C4-2B (cell line): ENCODE results near the gene TMEM121.

Experiments
- ZFX ChIP-seq: fragments of 450-650 bp; IDR thresholded peaks from 2 replicates; pipeline ENCODE4 v1.6.1; 2017
- TF ChIP-seq, protein P1 (sequence below): fragments of 450-650 bp; conservative IDR thresholded peaks from 2 replicates; pipeline ENCODE4 v1.5.1; 2017; ENCODE audit warnings: mild to moderate bottlenecking

DNA sequence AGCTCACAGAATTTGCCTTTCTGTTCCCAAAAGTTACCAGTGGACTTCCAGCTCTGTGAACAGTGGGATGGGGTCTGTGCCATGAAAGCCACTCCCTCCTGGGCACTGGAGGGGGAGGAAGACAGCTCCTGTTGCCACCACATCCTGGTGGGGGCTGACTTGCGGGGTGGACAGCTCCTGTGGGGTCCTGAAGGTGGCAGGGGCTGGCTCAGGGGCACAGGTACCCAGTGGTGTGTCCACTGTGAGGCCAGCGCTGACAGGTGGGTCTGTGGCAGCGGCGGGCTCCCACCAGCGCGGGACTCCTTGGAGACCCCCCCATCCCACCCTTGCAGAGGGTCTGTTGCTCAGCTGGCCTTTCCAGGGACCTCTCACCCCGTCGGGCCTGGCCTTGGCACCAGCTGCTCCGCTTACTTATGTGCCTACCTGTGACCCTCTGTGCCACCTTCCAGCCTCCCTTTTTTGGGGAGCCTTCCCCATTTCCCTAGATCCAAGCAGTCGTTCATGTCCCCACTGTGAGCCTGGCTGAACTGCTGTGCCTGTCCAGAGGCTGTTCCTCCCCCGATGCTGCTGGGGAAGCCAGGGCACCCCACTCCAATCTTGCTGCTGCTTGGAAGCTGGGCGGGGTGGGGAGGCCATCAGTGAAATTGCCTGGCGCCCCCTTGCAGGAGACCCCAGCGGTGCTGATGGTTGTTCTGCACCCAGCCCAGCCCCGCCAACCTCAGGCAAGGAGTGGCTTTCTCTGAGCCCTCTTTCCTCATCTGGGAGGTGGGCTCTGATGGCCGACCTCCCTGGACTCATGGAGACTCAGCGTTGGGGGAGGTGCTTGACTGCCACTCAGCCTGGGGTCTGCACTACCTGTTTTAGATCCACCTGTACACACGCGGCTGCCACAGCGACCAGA is 33.2 kb upstream of the TMEM121 start:
- TF ChIP-seq, protein P1, sequence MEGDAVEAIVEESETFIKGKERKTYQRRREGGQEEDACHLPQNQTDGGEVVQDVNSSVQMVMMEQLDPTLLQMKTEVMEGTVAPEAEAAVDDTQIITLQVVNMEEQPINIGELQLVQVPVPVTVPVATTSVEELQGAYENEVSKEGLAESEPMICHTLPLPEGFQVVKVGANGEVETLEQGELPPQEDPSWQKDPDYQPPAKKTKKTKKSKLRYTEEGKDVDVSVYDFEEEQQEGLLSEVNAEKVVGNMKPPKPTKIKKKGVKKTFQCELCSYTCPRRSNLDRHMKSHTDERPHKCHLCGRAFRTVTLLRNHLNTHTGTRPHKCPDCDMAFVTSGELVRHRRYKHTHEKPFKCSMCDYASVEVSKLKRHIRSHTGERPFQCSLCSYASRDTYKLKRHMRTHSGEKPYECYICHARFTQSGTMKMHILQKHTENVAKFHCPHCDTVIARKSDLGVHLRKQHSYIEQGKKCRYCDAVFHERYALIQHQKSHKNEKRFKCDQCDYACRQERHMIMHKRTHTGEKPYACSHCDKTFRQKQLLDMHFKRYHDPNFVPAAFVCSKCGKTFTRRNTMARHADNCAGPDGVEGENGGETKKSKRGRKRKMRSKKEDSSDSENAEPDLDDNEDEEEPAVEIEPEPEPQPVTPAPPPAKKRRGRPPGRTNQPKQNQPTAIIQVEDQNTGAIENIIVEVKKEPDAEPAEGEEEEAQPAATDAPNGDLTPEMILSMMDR = no peak
- TF ChIP-seq ZFX = no peak
